GM18526 (cell line): ENCODE results near the gene NTSR2.

Experiments
- POLR2A ChIP-seq: IDR thresholded peaks from 3 replicates; pipeline ENCODE4 v1.6.1; 2011; ENCODE audit not compliant: insufficient read length; ENCODE audit errors: extremely low read depth

The NTSR2 gene

GRCh38 chr2:11636593-11637295 is 33.3 kb downstream of the NTSR2 start:
- no peak for TF ChIP-seq POLR2A

- TF ChIP-seq POLR2A: no peak
Observed at GRCh38 chr2:11635141-11635540, 34.9 kb downstream of the NTSR2 start.

GRCh38 chr2:11634584-11634983 is 35.4 kb downstream of the NTSR2 start:
- TF ChIP-seq POLR2A: no peak

GRCh38 chr2:11633923-11634478 is 36.0 kb downstream of the NTSR2 start:
- no peak for TF ChIP-seq POLR2A

- TF ChIP-seq POLR2A: no peak
Observed at GRCh38 chr2:11631462-11631861, 38.5 kb downstream of the NTSR2 start.

- TF ChIP-seq POLR2A: no peak
Observed at GRCh38 chr2:11630855-11631254, 39.1 kb downstream of the NTSR2 start.

GRCh38 chr2:11629851-11630250 is 40.1 kb downstream of the NTSR2 start:
- no peak for TF ChIP-seq POLR2A

- TF ChIP-seq POLR2A: no peak
Observed at GRCh38 chr2:11629215-11629614, 40.8 kb downstream of the NTSR2 start.

- no peak for TF ChIP-seq POLR2A
Observed at GRCh38 chr2:11628675-11629074, 41.3 kb downstream of the NTSR2 start.

GRCh38 chr2:11625671-11626070 is 44.3 kb downstream of the NTSR2 start:
- TF ChIP-seq POLR2A: no peak

GRCh38 chr2:11624893-11625292 is 45.1 kb downstream of the NTSR2 start:
- TF ChIP-seq POLR2A: no peak

- no peak for TF ChIP-seq POLR2A
Observed at GRCh38 chr2:11622611-11623010, 47.4 kb downstream of the NTSR2 start.

GRCh38 chr2:11621410-11621809 is 48.6 kb downstream of the NTSR2 start:
- no peak for TF ChIP-seq POLR2A

GRCh38 chr2:11618708-11619062 is 51.3 kb downstream of the NTSR2 start:
- no peak for TF ChIP-seq POLR2A

- no peak for TF ChIP-seq POLR2A
Observed at GRCh38 chr2:11617984-11618707, 51.8 kb downstream of the NTSR2 start.

GRCh38 chr2:11617527-11617926 is 52.5 kb downstream of the NTSR2 start:
- no peak for TF ChIP-seq POLR2A
